ENCODE results near the gene ADTRP.
A peak's percentile ranks its signal among the peaks of the same experiment; 100 is the strongest.

The ADTRP gene

GRCh38 chr6:11771473-11772048, 7.0 kb downstream of the ADTRP start:
- no peak overlapping the region for H3K27ac ChIP-seq
- H3K36me3 ChIP-seq (ENCODE audit: insufficient read depth) = no peaks in the 10 kb centered on the region
- TF ChIP-seq CTCF (conservative IDR thresholded peaks at IDR 0.05; ENCODE audit: low read depth, low read length) = no peak
- no peak overlapping the region for H2AFZ ChIP-seq (ENCODE audit: low read depth)
- H4K20me1 ChIP-seq (ENCODE audit: insufficient read depth) = no peaks in the 10 kb centered on the region
- peaks cover 40% of the 10 kb centered on the region for H3K4me1 ChIP-seq (ENCODE audit: low read depth, poor library complexity, severe bottlenecking)
- H3K4me3 ChIP-seq (IDR thresholded peaks at IDR 0.05; ENCODE audit: insufficient read depth, low read depth, low read length) = no peak overlapping the region
- peak overlapping the region; percentile 74; the same call in 1 of the 2 replicates for H3K4me2 ChIP-seq
- H3K79me2 ChIP-seq (ENCODE audit: insufficient read depth, low read depth) = no peaks in the 10 kb centered on the region
- no peak overlapping the region for H3K9ac ChIP-seq
- no peaks in the 10 kb centered on the region for H3K27me3 ChIP-seq (ENCODE audit: insufficient read depth, low read depth)

- peak overlapping the region; percentile 38; the same call in 1 of the 2 replicates for H3K9ac ChIP-seq
- no peaks in the 10 kb centered on the region for H3K79me2 ChIP-seq (ENCODE audit: insufficient read depth, low read depth)
- peak overlapping the region; percentile 64 for H2AFZ ChIP-seq (ENCODE audit: low read depth)
- TF ChIP-seq CTCF (conservative IDR thresholded peaks at IDR 0.05; ENCODE audit: low read depth, low read length) = no peak
- H3K27ac ChIP-seq = peak overlapping the region; percentile 59
- peak overlapping the region; percentile 74 for H3K4me2 ChIP-seq
- H3K4me3 ChIP-seq (IDR thresholded peaks at IDR 0.05; ENCODE audit: insufficient read depth, low read depth, low read length) = no peak overlapping the region
- H3K27me3 ChIP-seq (ENCODE audit: insufficient read depth, low read depth) = no peaks in the 10 kb centered on the region
- H3K36me3 ChIP-seq (ENCODE audit: insufficient read depth) = no peaks in the 10 kb centered on the region
- H4K20me1 ChIP-seq (ENCODE audit: insufficient read depth) = no peaks in the 10 kb centered on the region
- H3K4me1 ChIP-seq (ENCODE audit: low read depth, poor library complexity, severe bottlenecking) = peaks cover 40% of the 10 kb centered on the region
Measured at GRCh38 chr6:11770546-11771466, 7.8 kb downstream of the ADTRP start.

GRCh38 chr6:11769811-11770545, 8.6 kb downstream of the ADTRP start:
- H3K27ac ChIP-seq = peak overlapping the region; percentile 59
- no peaks in the 10 kb centered on the region for H4K20me1 ChIP-seq (ENCODE audit: insufficient read depth)
- no peak for TF ChIP-seq CTCF (conservative IDR thresholded peaks at IDR 0.05; ENCODE audit: low read depth, low read length)
- H2AFZ ChIP-seq (ENCODE audit: low read depth) = peak overlapping the region; percentile 64
- H3K27me3 ChIP-seq (ENCODE audit: insufficient read depth, low read depth) = no peaks in the 10 kb centered on the region
- peak overlapping the region; percentile 38; the same call in 1 of the 2 replicates for H3K9ac ChIP-seq
- peaks cover 40% of the 10 kb centered on the region for H3K4me1 ChIP-seq (ENCODE audit: low read depth, poor library complexity, severe bottlenecking)
- no peaks in the 10 kb centered on the region for H3K36me3 ChIP-seq (ENCODE audit: insufficient read depth)
- H3K4me3 ChIP-seq (IDR thresholded peaks at IDR 0.05; ENCODE audit: insufficient read depth, low read depth, low read length) = no peak overlapping the region
- H3K79me2 ChIP-seq (ENCODE audit: insufficient read depth, low read depth) = no peaks in the 10 kb centered on the region
- H3K4me2 ChIP-seq = peak overlapping the region; percentile 74

- H3K9ac ChIP-seq = no peak overlapping the region
- no peaks in the 10 kb centered on the region for H3K79me2 ChIP-seq (ENCODE audit: insufficient read depth, low read depth)
- H3K4me3 ChIP-seq (IDR thresholded peaks at IDR 0.05; ENCODE audit: insufficient read depth, low read depth, low read length) = no peak overlapping the region
- H2AFZ ChIP-seq (ENCODE audit: low read depth) = no peak overlapping the region
- peaks cover 40% of the 10 kb centered on the region for H3K4me1 ChIP-seq (ENCODE audit: low read depth, poor library complexity, severe bottlenecking)
- H3K4me2 ChIP-seq = no peak overlapping the region
- H3K36me3 ChIP-seq (ENCODE audit: insufficient read depth) = no peaks in the 10 kb centered on the region
- no peaks in the 10 kb centered on the region for H3K27me3 ChIP-seq (ENCODE audit: insufficient read depth, low read depth)
- no peak overlapping the region for H3K27ac ChIP-seq
- no peak for TF ChIP-seq CTCF (conservative IDR thresholded peaks at IDR 0.05; ENCODE audit: low read depth, low read length)
- H4K20me1 ChIP-seq (ENCODE audit: insufficient read depth) = no peaks in the 10 kb centered on the region
Measured at GRCh38 chr6:11769244-11769643, 9.4 kb downstream of the ADTRP start.

Measured in KMS-11 (cell line).